HepG2 (cell line): ENCODE data around the gene TPGS1. TPM values are rescaled to one million over a fixed set of nuclear protein-coding genes. Genes with fewer than 3 reads are reported as not detected.

Experiments
- ASH2L ChIP-seq: fragments of 300-600, 200-600 bp; sonication (generic); IDR thresholded peaks from 2 replicates; pipeline ENCODE4 v1.7.0; 2017; ENCODE audit warnings: low read depth, mild to moderate bottlenecking, moderate library complexity, mixed read lengths, low read length; ENCODE audit not compliant: insufficient read length
- CHD2 ChIP-seq: IDR thresholded peaks from 2 replicates; pipeline ENCODE4 v1.6.1; 2011; ENCODE audit warnings: low read depth, low read length, improper control_type of control experiment
- DRAP1 ChIP-seq: IDR thresholded peaks from 2 replicates; pipeline ENCODE4 v1.6.1; 2016; ENCODE audit warnings: missing genetic modification reagents, missing compliant biosample characterization
- E2F2 ChIP-seq: sonication (generic); formaldehyde crosslinking; IDR thresholded peaks from 2 replicates; pipeline ENCODE4 v1.4.0; 2020; ENCODE audit warnings: missing genetic modification reagents, borderline replicate concordance
- E2F5 ChIP-seq: sonication (generic); formaldehyde crosslinking; conservative IDR thresholded peaks from 2 replicates; pipeline ENCODE4 v1.4.0; 2020; ENCODE audit warnings: missing genetic modification reagents
- ETV6 ChIP-seq: sonication (generic); formaldehyde crosslinking; conservative IDR thresholded peaks from 2 replicates; pipeline ENCODE4 v1.4.0; 2020; ENCODE audit warnings: missing genetic modification reagents
- GPN1 ChIP-seq: sonication (generic); formaldehyde crosslinking; IDR thresholded peaks from 2 replicates; pipeline ENCODE4 v1.5.1; 2020; ENCODE audit warnings: missing genetic modification reagents, borderline replicate concordance
- JUN ChIP-seq: sonication (generic); formaldehyde crosslinking; IDR thresholded peaks from 2 replicates; pipeline ENCODE4 v1.4.0; 2020; ENCODE audit warnings: mild to moderate bottlenecking, missing genetic modification reagents
- MATR3 ChIP-seq: sonication (generic); formaldehyde crosslinking; IDR thresholded peaks from 2 replicates; pipeline ENCODE4 v1.4.0; 2020; ENCODE audit warnings: missing genetic modification reagents
- MYC ChIP-seq: sonication (generic); formaldehyde crosslinking; IDR thresholded peaks from 2 replicates; pipeline ENCODE4 v1.9.0; 2021; ENCODE audit warnings: missing genetic modification reagents, borderline replicate concordance
- NBN ChIP-seq: fragments of 450-650 bp; conservative IDR thresholded peaks from 2 replicates; pipeline ENCODE4 v1.6.1; 2017
- NR2F6 ChIP-seq, 2 experiments: IDR thresholded peaks; 2 replicates each; pipeline ENCODE4 v1.6.1; 2016; ENCODE audit warnings: antibody characterized with exemption in 1 of 2, mild to moderate bottlenecking in 1 of 2
- POGZ ChIP-seq: sonication (generic); formaldehyde crosslinking; IDR thresholded peaks from 2 replicates; pipeline ENCODE4 v1.4.0; 2020; ENCODE audit warnings: mild to moderate bottlenecking, missing genetic modification reagents
- PRDM10 ChIP-seq: sonication (generic); formaldehyde crosslinking; IDR thresholded peaks from 2 replicates; pipeline ENCODE4 v1.4.0; 2020; ENCODE audit warnings: low read depth, missing genetic modification reagents
- RBM22 ChIP-seq: fragments of 200-400 bp; formaldehyde crosslinking; optimal IDR thresholded peaks from 2 replicates; pipeline ENCODE3; 2017; ENCODE audit warnings: mild to moderate bottlenecking, low read length, moderate library complexity
- RBM39 ChIP-seq: fragments of 200-400 bp; formaldehyde crosslinking; IDR thresholded peaks from one replicate; pipeline ENCODE4 v1.6.1; 2018; ENCODE audit warnings: antibody characterized with exemption, mild to moderate bottlenecking, low read depth, low read length; ENCODE audit not compliant: poor library complexity, severe bottlenecking
- SP5 ChIP-seq: IDR thresholded peaks from 2 replicates; pipeline ENCODE4 v1.6.1; 2016; ENCODE audit warnings: low read depth, borderline replicate concordance
- SRF ChIP-seq: IDR thresholded peaks from 2 replicates; pipeline ENCODE4 v1.6.1; 2011; ENCODE audit warnings: mild to moderate bottlenecking, low read depth, low read length, moderate library complexity
- TBP ChIP-seq: sonication (generic); formaldehyde crosslinking; IDR thresholded peaks from 2 replicates; pipeline ENCODE4 v1.5.0; 2020; ENCODE audit warnings: missing genetic modification reagents
- ZBTB44 ChIP-seq: sonication (generic); formaldehyde crosslinking; IDR thresholded peaks from 2 replicates; pipeline ENCODE4 v1.4.0; 2020; ENCODE audit warnings: missing genetic modification reagents
- ZNF12 ChIP-seq: sonication (generic); formaldehyde crosslinking; IDR thresholded peaks from 2 replicates; pipeline ENCODE4 v1.5.0; 2020; ENCODE audit warnings: missing genetic modification reagents
- ZNF317 ChIP-seq: sonication (generic); formaldehyde crosslinking; IDR thresholded peaks from 2 replicates; pipeline ENCODE4 v1.5.0; 2020; ENCODE audit warnings: mild to moderate bottlenecking, missing genetic modification reagents
- ZNF33B ChIP-seq: sonication (generic); formaldehyde crosslinking; IDR thresholded peaks from 2 replicates; pipeline ENCODE4 v1.5.1; 2020; ENCODE audit warnings: mild to moderate bottlenecking, missing genetic modification reagents
- ZNF577 ChIP-seq: sonication (generic); formaldehyde crosslinking; IDR thresholded peaks from 2 replicates; pipeline ENCODE4 v1.4.0; 2020; ENCODE audit warnings: mild to moderate bottlenecking, low read depth, missing genetic modification reagents, borderline replicate concordance
- ZSCAN25 ChIP-seq: sonication (generic); formaldehyde crosslinking; IDR thresholded peaks from 2 replicates; pipeline ENCODE4 v1.8.0; 2022; ENCODE audit warnings: mild to moderate bottlenecking, missing genetic modification reagents
- polyA plus RNA-seq, 8 experiments: library from polyadenylated mRNA; depleted of rRNA in 3 of 8; stranded (reverse) in 7 of 8; unstranded in 1 of 8; fragments of >200 nt; fragmentation: Illumina TruSeq in 4 of 8; extraction: Trizol in 4 of 8; gene quantifications; 2 replicates each; pipeline versions ENCODE4 v1.2.1 to v1.2.3, GENCODE V29; 2011 to 2016; ENCODE audit warnings: low read depth in 4 of 8, missing spikeins in 1 of 8, mixed read lengths in 1 of 8; ENCODE audit not compliant: insufficient read depth in 1 of 8
- total RNA-seq, 5 experiments: library from RNA; depleted of rRNA; stranded (reverse); fragments of >200 nt; fragmentation: Illumina TruSeq; extraction: Trizol; gene quantifications; 2 replicates each; pipeline ENCODE4 v1.2.3, GENCODE V29; 2016; ENCODE audit warnings: low read depth in 1 of 5

TPGS1 gene
- total and polyA plus RNA-seq, 2 of the 13 experiments (the other 11 are each of a cell fraction or from before 2014, with no cell fraction given): 1.1 to 6.2 TPM

- TF ChIP-seq ZBTB44 (CRISPR knock-in tag): no peak
- TF ChIP-seq ETV6: no peak
- no peak for TF ChIP-seq E2F2 (CRISPR knock-in tag)
- no peak for TF ChIP-seq MYC
- TF ChIP-seq POGZ (CRISPR knock-in tag): no peak
- TF ChIP-seq PRDM10 (CRISPR knock-in tag): no peak
- TF ChIP-seq SP5 (CRISPR knock-in tag): peak; percentile 39; the same call in 1 of the 2 replicates
- TF ChIP-seq GPN1 (CRISPR knock-in tag): no peak
- TF ChIP-seq RBM22: no peak
- TF ChIP-seq TBP (CRISPR knock-in tag): no peak
- no peak for TF ChIP-seq ZNF317
- TF ChIP-seq ZSCAN25 (CRISPR knock-in tag): no peak
- no peak for TF ChIP-seq ZNF12
- no peak for TF ChIP-seq RBM39
- TF ChIP-seq CHD2: no peak
- TF ChIP-seq NR2F6 (IDR thresholded peaks at IDR 0.05): no peak
- no peak; the same call in 1 of the 2 replicates for TF ChIP-seq NR2F6 (CRISPR knock-in tag; IDR thresholded peaks at IDR 0.05)
- TF ChIP-seq NBN: no peak
- no peak for TF ChIP-seq JUN (CRISPR knock-in tag)
- TF ChIP-seq MATR3 (CRISPR knock-in tag): no peak
- peak; percentile 36; the same call in 1 of the 2 replicates for TF ChIP-seq DRAP1 (CRISPR knock-in tag)
- TF ChIP-seq ASH2L: no peak
- no peak for TF ChIP-seq ZNF577
- no peak for TF ChIP-seq ZNF33B (CRISPR knock-in tag)
- no peak for TF ChIP-seq E2F5 (CRISPR knock-in tag)
- TF ChIP-seq SRF: no peak
Measured at GRCh38 chr19:566403-566802, 59.1 kb downstream of the TPGS1 start (continued).
